Ovary (tissue), 9 donors: ENCODE measurements around the gene KRT85. TPM values are rescaled to one million over a fixed set of nuclear protein-coding genes. Genes with fewer than 3 reads are reported as not detected.

Experiments
- DNase-seq, 5 donors: peaks; one replicate each; pipeline ENCODE4 v3.0.0-alpha.2; 2019 to 2020
- H3K27ac ChIP-seq, 2 donors: fragments of 200-600 bp; one replicate each; pipeline versions ENCODE4 v1.5.1 to v1.8.0; 2019 to 2022
- H3K27me3 ChIP-seq: fragments of 200-600 bp; one replicate; pipeline ENCODE4 v1.8.0; 2022
- H3K36me3 ChIP-seq: fragments of 200-600 bp; sonication (generic); one replicate; pipeline ENCODE4 v1.5.1; 2019
- H3K4me1 ChIP-seq: one replicate; pipeline ENCODE4 v1.8.1; 2013; ENCODE audit warnings: mild to moderate bottlenecking, moderate library complexity; ENCODE audit not compliant: insufficient read depth
- H3K4me3 ChIP-seq: fragments of 200-600 bp; sonication (generic); one replicate; pipeline ENCODE4 v1.5.1; 2017
- H3K9me3 ChIP-seq, 2 donors: fragments of 200-600 bp in 1 of 2; sonication (generic) in 1 of 2; one replicate each; pipeline versions ENCODE4 v1.5.1 to v1.8.1; 2013 to 2019; ENCODE audit warnings: mild to moderate bottlenecking in 1 of 2, moderate library complexity in 1 of 2
- EP300 ChIP-seq: sonication (generic); formaldehyde crosslinking; IDR thresholded peaks from one replicate; pipeline ENCODE4 v1.6.1; 2017; ENCODE audit warnings: antibody characterized with exemption
- POLR2A ChIP-seq: fragments of 450-650 bp; IDR thresholded peaks from one replicate; pipeline ENCODE4 v1.6.1; 2017; ENCODE audit warnings: antibody characterized with exemption, mild to moderate bottlenecking, moderate library complexity
- WGBS, 3 donors: extraction: QIAGEN DNeasy Blood & Tissue Kit in 1 of 3; methylation state at CpG; one replicate each; pipeline versions ENCODE4 v1.1.5 to v1.1.7; 2013 to 2017; 5-methylcytosine and 5-hydroxymethylcytosine counted together
- intact Hi-C, 4 donors: fragments of 100-400 bp; cut with DNase I; formaldehyde crosslinking; loops; one replicate each; pipeline versions ENCODE4 v1.11.0 to v1.15.1; 2022 to 2023
- polyA plus RNA-seq, 2 donors: library from polyadenylated mRNA; stranded (reverse); fragments of 200-250 nt in 1 of 2; fragments of 350-450 nt in 1 of 2; fragmentation: Illumina TruSeq in 1 of 2; extraction: RNeasy Lipid Tissue Mini Kit (QIAGEN cat#74804) in 1 of 2; gene quantifications; one replicate each; pipeline ENCODE4 v1.2.3, GENCODE V29; 2013 to 2014
- total RNA-seq, 7 donors: library from RNA; depleted of rRNA in 2 of 7; stranded (reverse); fragments of >200 nt in 2 of 7; fragmentation: NEBNext Ultra II Directional in 3 of 7; extraction: Animal tissue kit (Norgen Biotek cat#: 25700) in 3 of 7; gene quantifications; one replicate each; pipeline versions ENCODE4 v1.1.0 to v1.2.4, GENCODE V29; 2016 to 2023
- TF ChIP-seq, protein P1 (sequence below), 3 donors: fragments of 450-650 bp in 2 of 3; fragments of 200-600 bp in 1 of 3; IDR thresholded peaks; one replicate each; pipeline versions ENCODE4 v1.5.1 to v1.8.0; 2016 to 2022; ENCODE audit warnings: antibody characterized with exemption in 3 of 3, mild to moderate bottlenecking in 1 of 3
- donor health status: DM: no; HTN: no; CAD: no; lungs with moderate emphysema.
- donor health status: DM: no; HTN: no; CAD: no.
- donor health status: Bipolar disorder and iron deficiency.
- donor health status: DM: yes; HTN: yes; CAD: no.
- donor health status: DM: no; HTN: no; CAD: no.
- donor health status: DM: yes; HTN: yes; CAD: no.

KRT85 gene
- total and polyA plus RNA-seq, 9 donors: not detected

DNA sequence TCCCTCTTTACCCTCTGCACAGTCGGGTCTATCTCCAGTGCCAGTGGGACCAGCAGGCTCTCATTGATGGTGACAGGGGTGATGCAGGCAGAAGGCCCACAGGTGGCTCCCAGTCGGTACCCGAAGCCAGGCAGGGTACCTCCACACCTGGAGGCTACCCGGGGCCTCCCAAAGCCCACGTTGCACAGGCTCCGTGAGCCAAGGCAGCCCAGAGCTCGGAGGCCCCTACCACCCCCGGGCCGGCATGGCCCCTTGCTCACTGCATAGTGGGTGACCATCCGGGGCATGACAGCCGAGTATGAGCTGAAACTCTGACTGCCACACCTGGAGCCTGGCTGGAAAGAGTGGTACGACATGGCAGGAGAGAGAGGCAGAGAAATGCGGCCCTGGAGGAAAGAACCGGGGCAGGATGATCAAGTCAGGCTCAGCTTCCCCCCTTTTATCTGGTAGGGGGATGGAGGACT lies 38.7 kb upstream of the KRT85 start, which contains the start of gene KRT82:
KRT82 (minus strand) TSS at position 414 of the 464 bp plus-strand sequence; CDS start at position 356, 58 bp downstream.
- intact Hi-C loops: no loop called here
- no peaks in the 10 kb centered on the region for H3K4me1 ChIP-seq
- 90 to 92% (median 90%) methylated on average over 14 of the region's 14 CpGs for WGBS, 3 donors
- DNase-seq: no peak
- H3K9me3 ChIP-seq: no peaks in the 10 kb centered on the region
- H3K36me3 ChIP-seq: no peaks in the 10 kb centered on the region
- H3K27me3 ChIP-seq: no peaks in the 10 kb centered on the region
- no peak within 1 kb of the TSS for H3K27ac ChIP-seq
- H3K4me3 ChIP-seq: no peak within 1 kb of the TSS
- TF ChIP-seq, protein P1, sequence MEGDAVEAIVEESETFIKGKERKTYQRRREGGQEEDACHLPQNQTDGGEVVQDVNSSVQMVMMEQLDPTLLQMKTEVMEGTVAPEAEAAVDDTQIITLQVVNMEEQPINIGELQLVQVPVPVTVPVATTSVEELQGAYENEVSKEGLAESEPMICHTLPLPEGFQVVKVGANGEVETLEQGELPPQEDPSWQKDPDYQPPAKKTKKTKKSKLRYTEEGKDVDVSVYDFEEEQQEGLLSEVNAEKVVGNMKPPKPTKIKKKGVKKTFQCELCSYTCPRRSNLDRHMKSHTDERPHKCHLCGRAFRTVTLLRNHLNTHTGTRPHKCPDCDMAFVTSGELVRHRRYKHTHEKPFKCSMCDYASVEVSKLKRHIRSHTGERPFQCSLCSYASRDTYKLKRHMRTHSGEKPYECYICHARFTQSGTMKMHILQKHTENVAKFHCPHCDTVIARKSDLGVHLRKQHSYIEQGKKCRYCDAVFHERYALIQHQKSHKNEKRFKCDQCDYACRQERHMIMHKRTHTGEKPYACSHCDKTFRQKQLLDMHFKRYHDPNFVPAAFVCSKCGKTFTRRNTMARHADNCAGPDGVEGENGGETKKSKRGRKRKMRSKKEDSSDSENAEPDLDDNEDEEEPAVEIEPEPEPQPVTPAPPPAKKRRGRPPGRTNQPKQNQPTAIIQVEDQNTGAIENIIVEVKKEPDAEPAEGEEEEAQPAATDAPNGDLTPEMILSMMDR (IDR thresholded peaks at IDR 0.05): no peak
- TF ChIP-seq POLR2A: no peak
- no peak for TF ChIP-seq EP300

DNA sequence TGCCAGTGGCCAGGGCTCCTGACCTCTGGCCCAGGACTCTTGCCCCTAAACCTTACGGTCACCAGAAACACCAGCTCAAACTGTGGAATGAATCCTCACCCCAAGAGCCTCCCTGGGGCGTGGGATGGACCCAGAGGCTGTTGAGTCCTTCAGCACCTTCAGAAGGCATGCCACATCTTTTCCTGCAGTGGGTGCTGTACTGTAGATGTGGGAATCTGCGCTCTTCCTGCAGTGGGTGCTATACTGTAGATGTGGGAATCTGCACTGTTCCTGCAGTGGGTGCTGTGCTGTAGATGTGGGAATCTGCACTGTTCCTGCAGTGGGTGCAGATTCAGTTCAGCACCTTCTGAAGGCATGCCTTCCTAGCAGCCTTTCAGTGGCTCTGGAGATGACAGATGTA lies 37.7 kb upstream of the KRT85 start:
- TF ChIP-seq, protein P1 (IDR thresholded peaks at IDR 0.05): no peak
- TF ChIP-seq POLR2A: no peak
- no peak for TF ChIP-seq EP300
- H3K27ac ChIP-seq: no peak overlapping the region
- no peaks in the 10 kb centered on the region for H3K27me3 ChIP-seq
- no peaks in the 10 kb centered on the region for H3K36me3 ChIP-seq
- DNase-seq: no peak
- WGBS, 3 donors: 79 to 90% (median 86%) methylated on average over 3 of the region's 3 CpGs
- no peak overlapping the region for H3K4me3 ChIP-seq
- no peaks in the 10 kb centered on the region for H3K4me1 ChIP-seq
- intact Hi-C loops: no loop called here
- H3K9me3 ChIP-seq: no peaks in the 10 kb centered on the region

DNA sequence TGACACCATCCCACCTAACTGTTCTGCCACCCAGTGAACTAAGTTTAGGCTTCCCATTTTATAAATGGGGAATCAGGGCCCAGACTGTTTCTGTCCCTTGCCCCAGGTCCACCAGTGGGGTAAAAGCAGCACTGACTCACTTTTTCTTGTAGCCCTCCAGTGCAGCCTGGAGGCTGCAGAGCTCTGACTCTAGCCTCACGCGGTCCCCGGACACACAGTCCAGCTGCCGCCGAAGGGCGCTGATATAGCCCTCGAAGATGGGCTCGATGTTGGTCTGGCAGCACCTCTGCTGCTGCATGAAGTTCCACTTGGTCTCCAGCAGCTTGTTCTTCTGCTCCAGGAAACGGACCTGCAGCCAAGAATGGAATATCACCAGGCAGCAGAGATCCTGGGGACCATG lies 36.3 kb upstream of the KRT85 start:
- TF ChIP-seq, protein P1 (IDR thresholded peaks at IDR 0.05): no peak
- TF ChIP-seq EP300: no peak
- TF ChIP-seq POLR2A: no peak
- no peak for DNase-seq
- no peaks in the 10 kb centered on the region for H3K27me3 ChIP-seq
- H3K4me1 ChIP-seq: no peaks in the 10 kb centered on the region
- H3K4me3 ChIP-seq: no peak overlapping the region
- intact Hi-C loops: no loop called here
- 89 to 93% (median 91%) methylated on average over 9 of the region's 9 CpGs for WGBS, 3 donors
- no peak overlapping the region for H3K27ac ChIP-seq
- no peaks in the 10 kb centered on the region for H3K36me3 ChIP-seq
- H3K9me3 ChIP-seq: no peaks in the 10 kb centered on the region

DNA sequence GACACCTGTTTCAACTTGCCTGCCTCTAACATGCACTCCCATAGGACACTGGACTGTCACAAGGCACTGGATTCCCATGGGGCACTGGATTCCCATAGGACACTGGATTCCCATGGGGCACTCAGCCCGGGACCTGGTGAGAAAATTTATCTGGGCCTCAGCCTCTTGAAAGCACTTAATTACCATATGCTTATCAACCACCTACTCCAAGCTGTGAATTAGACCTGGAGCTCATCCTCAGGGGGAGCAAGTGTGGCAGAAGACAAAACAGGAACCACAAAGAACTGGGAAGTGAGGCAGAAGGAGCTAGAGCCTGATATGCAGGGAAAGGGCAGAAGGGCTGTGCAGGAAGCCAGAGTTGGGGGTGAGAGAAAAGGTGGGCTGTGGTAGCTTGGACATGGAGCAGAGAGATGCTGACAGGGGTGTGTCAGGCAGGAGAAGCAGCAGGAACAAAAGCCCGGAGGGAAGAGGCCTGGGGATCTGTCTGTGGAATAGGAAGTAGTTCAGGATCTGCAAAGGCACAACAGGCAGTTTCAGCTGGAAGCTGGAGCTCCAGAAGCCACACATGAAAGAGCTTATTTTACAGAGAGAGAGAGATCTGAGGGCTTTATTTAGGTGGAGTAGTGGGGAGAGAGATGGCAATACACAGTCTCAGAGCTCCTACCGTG lies 35.7 kb upstream of the KRT85 start:
- H3K9me3 ChIP-seq: no peaks in the 10 kb centered on the region
- H3K4me3 ChIP-seq: no peak overlapping the region
- H3K4me1 ChIP-seq: no peaks in the 10 kb centered on the region
- no peak for DNase-seq
- no peak overlapping the region for H3K27ac ChIP-seq
- intact Hi-C loops: no loop called here
- H3K27me3 ChIP-seq: no peaks in the 10 kb centered on the region
- H3K36me3 ChIP-seq: no peaks in the 10 kb centered on the region
- WGBS, 3 donors: 51 to 59% (median 53%) methylated on average over 3 of the region's 3 CpGs
- TF ChIP-seq, protein P1 (IDR thresholded peaks at IDR 0.05): no peak
- TF ChIP-seq EP300 (no peak), POLR2A (no peak)
